GM12801 (cell line): ENCODE measurements around the gene CES4A.

Experiments used
- TF ChIP-seq, protein P1 (sequence below): IDR thresholded peaks from one replicate; pipeline ENCODE4 v1.5.1; 2011; ENCODE audit warnings: control low read depth; ENCODE audit not compliant: insufficient read length; ENCODE audit errors: extremely low read depth

The CES4A gene

DNA sequence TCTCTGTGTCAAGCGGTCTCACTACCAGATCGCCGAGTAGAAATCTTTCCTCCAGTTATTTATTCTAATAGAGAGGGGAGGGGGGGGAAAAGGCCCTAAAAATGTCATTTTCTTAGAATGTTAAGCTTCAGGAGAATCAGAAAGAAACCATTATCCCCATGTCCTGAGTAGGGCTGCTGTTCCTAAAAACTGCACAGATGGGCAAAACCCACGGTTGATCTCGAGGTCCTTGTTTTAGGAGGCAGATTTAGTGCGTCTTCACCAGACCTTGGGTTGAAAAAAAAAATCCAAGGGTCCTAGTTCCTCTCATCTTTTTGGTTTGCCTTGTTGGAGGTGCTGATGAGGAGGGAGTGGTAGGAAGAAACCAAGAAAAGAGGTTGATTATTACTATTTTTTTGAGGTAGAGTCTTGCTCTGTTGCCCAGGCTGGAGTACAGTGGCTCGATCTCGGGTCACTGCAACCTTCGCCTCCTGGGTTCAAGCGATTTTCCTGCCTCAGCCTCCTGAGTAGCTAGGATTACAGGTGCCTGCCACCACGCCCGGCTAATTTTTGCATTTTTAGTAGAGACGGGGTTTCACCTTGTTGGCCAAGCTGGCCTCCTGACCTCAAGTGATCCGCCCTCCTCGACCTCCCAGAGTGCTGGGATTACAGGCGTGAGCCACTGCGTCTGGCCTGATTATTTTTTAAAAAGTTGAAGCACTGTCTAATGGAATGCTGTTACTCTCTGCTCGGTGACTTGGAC lies 42.0 kb downstream of the CES4A start:
- TF ChIP-seq, protein P1, sequence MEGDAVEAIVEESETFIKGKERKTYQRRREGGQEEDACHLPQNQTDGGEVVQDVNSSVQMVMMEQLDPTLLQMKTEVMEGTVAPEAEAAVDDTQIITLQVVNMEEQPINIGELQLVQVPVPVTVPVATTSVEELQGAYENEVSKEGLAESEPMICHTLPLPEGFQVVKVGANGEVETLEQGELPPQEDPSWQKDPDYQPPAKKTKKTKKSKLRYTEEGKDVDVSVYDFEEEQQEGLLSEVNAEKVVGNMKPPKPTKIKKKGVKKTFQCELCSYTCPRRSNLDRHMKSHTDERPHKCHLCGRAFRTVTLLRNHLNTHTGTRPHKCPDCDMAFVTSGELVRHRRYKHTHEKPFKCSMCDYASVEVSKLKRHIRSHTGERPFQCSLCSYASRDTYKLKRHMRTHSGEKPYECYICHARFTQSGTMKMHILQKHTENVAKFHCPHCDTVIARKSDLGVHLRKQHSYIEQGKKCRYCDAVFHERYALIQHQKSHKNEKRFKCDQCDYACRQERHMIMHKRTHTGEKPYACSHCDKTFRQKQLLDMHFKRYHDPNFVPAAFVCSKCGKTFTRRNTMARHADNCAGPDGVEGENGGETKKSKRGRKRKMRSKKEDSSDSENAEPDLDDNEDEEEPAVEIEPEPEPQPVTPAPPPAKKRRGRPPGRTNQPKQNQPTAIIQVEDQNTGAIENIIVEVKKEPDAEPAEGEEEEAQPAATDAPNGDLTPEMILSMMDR = no peak

DNA sequence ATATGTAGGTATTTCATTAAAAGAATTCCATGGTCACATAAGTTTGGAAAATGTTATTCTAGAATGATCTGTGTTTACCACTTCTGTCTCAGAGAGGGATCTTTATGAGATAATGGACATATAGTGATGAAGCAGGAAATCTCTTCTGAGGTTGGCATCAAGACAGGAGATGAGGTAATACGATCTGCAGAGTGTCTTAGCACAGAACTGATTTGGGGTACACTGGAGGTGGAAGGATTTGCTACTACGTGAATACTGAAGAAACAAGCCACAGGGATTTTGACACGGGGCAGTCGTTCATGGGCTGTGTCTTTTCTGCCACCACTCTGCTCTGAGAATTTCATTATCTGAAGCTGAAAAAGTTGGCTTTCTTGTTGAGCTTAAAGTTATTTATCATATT lies 46.1 kb downstream of the CES4A start:
- TF ChIP-seq, protein P1 = no peak

DNA sequence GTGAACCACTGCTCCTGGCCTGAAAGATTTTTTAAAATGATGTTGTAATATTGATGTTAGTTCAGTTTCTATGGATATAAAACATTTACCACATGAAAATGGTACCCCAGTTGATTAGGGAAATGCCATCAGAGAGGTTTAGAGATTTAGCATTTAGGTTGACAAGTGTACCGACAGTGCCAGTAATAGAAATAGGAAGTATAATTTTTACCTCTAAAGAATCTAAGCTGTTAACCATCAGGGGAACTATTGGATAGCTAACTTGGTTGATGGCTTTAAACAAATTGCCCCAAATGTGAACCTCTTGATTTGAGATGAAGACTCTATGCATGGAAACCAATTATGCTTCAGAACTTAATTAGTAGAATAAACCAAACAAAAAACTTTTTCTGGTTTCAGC lies 47.0 kb downstream of the CES4A start:
- TF ChIP-seq, protein P1 = no peak

DNA sequence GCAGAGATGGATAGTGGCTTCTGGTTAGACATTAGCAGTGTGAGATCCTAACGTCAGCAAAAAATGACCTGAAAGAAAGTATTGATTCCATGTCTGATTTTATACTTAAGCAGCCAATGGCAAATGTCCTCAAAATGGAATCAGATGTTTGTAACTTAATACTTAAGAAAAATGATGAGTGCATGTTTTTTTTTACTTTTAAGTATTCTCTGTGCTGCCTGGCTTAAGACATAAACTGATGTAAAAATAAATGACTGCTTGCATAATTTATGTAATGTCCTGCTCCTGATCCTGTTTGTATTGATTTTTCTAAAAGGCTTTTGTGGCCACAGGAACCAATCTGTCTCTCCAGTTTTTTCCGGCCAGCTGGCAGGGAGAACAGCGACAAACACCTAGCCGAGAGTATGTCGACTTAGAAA lies 47.9 kb downstream of the CES4A start:
- TF ChIP-seq, protein P1 = no peak

DNA sequence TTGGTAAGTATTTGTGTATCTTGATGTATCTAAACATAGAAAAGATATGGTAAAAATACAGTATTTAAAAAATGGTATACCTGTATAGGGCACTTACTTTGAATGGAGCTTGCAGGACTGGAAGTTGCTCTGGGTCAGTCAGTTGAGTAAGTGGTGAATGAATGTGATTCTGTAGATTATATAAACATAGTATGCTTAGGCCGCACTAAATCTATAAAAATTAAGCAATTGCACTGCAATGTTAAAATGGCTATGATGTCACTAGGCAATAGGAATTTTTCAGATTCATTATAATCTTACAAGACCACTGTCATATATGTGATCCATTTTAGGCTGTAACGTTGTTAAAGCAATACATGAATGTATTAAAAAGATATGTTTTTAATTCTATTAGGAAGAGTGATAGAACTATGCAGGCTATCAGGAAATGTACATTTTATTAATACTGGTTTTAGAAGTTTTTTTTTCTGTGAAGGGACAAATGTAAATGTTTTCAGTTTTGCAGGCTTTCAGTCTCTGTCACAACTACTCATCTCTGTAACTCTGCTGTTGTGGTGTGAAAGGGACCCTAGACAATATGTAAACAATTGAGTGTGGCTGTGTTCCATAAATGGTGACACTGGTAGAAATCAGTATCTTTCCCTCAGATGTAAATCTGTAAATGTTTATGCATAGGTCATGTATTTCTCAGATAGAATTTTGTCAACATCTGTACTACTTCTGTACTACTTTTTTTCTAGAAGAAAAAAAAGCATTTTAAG lies 51.1 kb downstream of the CES4A start:
- TF ChIP-seq, protein P1 = no peak

DNA sequence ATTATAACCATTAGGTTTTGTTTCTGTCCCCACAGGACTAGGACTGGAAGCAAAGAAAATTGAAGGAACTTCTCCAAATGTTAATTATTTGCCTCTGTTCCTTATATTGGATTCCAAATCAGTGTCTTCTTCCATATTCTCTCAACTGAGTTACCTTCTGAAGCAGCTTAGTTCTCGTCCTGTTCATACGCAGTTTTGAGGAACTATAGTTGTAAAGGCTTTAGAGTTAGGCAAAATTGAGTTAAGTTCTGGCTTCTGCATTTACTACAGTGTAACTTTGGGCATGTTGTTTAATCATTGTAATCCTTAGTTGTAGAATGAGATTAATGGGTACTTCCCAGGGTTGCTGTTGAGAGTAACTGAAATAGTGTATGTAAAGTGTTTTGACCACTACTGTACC lies 51.8 kb downstream of the CES4A start:
- TF ChIP-seq, protein P1 = no peak

DNA sequence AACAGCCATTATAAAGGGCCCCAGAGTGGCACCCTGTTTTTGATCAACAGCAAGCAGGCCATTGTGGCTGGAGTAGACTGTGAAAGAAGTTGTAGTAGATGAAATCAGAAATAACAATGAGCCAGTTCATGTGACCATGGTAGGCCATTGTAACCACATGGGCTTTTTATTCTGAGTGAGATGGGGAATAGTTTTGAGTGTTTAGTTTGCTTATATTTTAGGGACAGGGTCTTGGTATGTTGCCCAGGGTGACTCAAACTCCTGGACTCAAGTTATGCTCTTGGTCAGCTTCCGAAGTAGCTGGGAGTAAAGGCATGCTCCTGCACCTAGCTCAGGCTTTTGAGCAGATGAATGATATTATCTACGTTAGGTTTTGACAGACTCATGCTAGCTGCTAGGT lies 52.5 kb downstream of the CES4A start:
- TF ChIP-seq, protein P1 = no peak
